Activated CD8-positive, alpha-beta memory T cell treated with anti-CD3 and anti-CD28 coated beads, Interleukin-2, amount 50 U/mL, for 1 hour (primary cell): ENCODE measurements around the gene DNAJB1.
"Not testable (repeated sequence)": the region's sequence is repeated elsewhere in the genome, so short reads cannot be mapped to it uniquely, and the experiment has no call there.

ENCODE experiments used
- DNase-seq: peaks from one replicate; pipeline ENCODE4 v3.0.0-alpha.2; 2020; ENCODE audit errors: extremely low read depth

DNAJB1 gene

GRCh38 chr19:14520543-14520942, 2.3 kb upstream of the DNAJB1 start:
- no peak for DNase-seq

GRCh38 chr19:14519860-14520407, 1.7 kb upstream of the DNAJB1 start:
- DNase-seq, result no peak

DNA sequence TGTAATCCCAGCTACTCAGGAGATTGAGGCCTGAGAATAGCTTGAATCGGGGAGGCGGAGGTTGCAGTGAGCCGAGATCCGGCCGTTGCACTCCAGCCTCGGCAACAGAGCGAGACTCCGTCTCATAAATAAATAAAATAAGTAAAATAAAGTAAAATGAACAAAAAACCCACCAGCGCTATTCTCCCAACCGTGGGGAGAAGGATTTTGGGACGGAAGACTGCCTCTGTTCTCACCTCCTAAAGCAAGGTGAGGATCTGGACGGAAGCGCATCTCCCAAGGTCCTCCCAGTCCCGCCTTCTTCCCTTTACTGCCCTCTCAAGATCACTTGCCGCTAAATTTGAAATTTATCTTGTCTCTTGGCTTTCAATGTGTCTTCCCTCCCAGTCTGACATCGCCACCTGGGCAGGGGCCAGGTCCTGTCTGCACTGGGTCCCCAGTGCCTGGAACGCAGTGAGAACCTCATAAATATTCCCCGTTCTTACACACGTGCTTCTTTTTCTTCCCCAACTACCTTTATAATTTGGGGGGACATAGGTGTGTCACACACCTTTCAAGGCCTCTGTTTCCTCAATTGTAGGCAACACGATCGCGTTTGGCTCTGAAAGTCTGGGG, 1.2 kb upstream of the DNAJB1 start:
- no peak for DNase-seq

DNA sequence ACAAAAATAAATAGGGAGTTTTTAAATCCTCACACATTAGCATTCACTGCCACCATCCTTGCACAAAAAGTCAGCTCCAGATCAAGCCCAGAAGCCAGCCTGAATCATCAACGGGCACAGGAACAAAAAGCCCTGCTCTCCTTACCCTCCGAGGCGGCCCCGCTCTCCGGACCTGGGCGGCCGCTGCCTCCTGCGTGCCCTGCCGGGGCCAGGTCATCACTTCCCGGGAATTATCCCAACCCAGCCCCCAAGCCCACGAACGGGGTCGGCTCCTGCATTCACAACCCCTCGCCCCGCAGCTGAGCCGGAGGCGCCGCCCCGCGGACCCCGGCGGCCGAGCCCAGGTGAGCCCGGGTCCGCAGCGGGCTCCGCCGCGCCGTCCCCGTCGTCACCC, 754 bp downstream of the DNAJB1 start:
- DNase-seq, result no peak

- DNase-seq, result no peak
These were observed 1.3 kb downstream of the DNAJB1 start for GRCh38 chr19:14516746-14517438.

- no peak for DNase-seq
These were observed 2.1 kb downstream of the DNAJB1 start for GRCh38 chr19:14516048-14516534.

DNA sequence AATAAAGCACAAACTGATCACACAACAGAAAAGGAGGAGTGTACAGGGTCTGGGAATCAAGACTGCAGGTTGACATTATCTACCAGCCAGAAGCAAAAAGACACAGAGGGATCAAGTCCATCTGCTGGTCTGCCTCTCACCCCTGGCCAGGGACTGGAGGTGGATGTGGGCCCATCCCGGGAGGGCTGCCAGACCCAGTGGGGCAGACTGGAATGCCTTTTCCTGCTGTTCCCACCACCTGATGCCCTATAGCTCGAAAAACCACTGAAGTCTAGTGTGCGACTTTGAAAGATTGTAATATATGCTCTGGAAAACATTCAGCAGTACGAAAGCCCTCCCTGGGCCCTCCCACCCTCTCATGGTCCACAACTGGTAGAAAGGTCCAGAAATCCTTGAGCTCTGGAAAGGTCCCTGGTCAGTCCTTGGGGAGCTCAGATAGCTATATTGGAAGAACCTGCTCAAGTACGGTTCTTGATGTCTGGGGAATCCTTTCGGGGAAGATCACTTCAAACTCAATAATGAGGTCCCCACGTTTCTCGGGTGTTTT, 2.6 kb downstream of the DNAJB1 start:
- no peak for DNase-seq

DNA sequence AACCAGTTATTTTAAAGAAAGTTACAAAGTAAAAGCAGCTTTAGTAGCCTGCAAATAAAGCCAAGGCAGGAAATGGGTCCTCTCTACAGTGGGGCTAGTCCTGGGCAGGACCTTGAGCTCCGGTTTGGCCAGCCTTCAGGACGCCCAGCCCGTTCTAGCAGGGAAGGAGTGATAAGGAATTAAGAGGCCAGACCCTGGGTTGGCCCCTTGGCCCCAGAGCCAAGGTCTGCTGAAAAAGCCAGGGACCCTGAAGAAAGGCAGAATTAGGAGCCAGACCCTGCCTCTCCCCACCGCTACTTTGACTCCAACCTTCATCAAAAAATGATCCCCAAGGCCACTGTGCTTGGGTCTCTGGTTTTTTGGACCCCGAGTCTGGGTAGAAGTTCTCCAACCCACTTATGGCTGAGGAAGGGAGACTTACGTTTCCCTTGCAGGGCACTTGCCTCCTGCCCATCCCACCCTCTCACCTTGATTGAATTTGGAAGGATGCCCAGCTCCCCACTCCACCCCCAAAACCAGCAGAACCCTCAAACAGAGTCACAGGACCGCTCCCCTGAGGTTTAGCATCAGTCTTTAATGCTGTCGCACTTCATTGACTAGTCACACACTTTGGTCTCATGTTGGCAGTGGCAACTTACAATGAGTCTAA, 3.9 kb downstream of the DNAJB1 start:
- no peak for DNase-seq

GRCh38 chr19:14512406-14512961, 5.7 kb downstream of the DNAJB1 start:
- DNase-seq, result no peak

DNA sequence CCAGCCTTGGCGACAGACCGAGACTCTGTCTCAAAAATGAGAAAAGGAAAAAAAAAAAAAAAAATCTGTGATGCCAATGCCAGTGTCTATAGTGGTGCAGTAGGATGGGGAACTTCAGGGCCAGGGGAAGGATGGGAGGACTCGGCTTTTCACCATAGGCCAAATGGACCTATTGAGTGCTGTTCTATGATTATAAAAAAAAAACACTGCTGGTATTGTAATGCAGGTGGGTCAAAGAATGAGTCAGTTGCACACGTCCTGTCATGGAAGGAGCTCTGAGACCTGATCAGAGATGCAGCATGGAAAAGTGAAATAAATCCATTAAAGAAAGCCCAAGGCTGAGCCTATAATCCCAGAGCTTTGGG, 7.0 kb downstream of the DNAJB1 start:
- no peak for DNase-seq

- DNase-seq, result no peak
These were observed 7.6 kb downstream of the DNAJB1 start for GRCh38 chr19:14510311-14511228.

- no peak for DNase-seq
These were observed 10.3 kb downstream of the DNAJB1 start for GRCh38 chr19:14507704-14508542.

DNA sequence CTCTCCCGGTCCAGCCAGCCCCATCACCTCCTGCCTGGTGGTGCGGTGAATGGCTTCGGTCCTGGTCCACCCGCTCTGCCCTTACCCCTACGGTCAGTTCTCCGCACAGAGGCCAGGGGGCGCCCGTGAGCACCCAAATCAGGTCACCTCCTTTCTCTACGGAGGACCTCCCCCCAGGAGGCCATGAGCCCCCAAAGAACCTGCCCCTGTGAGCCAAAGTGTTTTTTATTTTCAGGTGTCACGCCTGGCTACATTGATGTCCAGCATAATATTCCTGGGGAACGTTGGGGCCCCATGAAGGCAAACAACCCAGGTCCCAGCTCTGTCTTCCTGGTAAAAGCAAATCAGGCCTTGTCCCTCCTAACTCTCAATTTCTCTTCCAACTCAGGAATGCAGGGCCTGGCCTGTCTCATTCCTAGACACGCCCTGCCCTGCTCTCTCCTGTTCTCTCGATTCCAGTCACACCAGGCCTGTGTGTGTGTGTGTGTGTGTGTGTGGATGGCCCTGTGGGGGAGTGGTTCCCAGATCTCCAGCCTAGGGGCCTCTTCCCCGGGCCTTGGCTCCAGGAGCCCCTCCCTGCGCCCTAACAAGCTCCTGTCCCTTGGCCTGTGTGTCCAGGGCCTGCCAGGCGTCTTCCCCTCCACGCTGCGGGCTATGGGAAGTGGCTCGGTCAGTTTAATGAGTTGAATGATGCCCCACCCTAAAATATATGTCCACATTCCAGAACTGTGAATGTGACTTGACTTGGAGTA, 12.5 kb downstream of the DNAJB1 start:
- DNase-seq, result no peak

DNA sequence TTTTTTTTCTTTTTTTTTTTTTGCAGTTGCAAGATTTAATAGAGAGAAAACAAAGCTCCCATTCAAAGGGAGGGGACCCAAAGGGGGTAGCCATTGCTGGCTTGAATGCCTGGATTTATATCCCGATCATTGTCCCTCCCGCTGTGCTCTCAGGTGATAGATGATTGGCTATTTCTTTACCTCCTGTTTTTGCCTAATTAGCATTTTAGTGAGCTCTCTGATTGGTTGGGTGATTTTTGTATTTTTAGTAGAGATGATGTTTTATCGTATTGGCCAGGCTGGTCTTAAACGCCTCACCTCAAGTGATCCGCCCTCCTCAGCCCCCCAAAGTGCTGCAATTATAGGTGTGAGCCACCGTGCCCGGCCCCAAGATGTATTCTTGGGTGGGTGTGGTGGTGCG, 13.6 kb downstream of the DNAJB1 start:
- not testable (repeated sequence) for DNase-seq

- no peak for DNase-seq
These were observed 14.9 kb downstream of the DNAJB1 start for GRCh38 chr19:14503285-14503684.

DNA sequence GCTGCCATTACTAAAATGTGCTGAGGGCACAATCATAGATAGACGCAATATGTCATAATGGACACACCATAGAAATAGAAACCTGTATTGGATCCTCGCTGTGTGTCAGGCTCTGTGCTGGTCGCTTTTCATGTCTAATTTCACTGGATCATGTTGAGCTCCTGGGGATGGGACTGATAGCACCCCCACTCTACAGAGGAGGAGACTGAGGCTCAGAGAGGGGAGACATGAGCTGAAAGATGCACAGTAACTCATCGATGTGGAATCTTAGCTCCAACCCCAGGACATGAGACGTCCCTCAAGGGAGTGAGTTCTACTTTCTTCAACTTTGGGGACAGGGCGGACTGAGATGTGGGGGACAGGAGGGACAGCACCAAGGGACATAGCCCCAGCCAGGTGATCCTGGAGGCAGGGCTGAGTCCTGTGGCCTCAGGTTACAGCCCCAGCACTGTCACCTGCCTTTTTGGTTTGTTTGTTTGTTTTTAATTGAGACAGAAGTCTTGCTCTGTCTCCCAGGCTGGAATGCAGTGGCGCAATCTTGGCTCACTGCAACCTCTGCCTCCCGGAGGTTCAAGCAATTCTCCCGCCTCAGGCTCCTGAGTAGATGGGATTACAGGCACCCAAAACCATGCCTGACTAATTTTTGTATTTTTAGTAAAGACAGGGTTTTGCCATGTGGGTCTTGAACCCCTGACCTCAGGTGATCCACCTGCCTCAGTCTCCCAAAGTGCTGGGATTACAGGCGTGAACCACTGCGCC, 15.7 kb downstream of the DNAJB1 start:
- no peak for DNase-seq

DNA sequence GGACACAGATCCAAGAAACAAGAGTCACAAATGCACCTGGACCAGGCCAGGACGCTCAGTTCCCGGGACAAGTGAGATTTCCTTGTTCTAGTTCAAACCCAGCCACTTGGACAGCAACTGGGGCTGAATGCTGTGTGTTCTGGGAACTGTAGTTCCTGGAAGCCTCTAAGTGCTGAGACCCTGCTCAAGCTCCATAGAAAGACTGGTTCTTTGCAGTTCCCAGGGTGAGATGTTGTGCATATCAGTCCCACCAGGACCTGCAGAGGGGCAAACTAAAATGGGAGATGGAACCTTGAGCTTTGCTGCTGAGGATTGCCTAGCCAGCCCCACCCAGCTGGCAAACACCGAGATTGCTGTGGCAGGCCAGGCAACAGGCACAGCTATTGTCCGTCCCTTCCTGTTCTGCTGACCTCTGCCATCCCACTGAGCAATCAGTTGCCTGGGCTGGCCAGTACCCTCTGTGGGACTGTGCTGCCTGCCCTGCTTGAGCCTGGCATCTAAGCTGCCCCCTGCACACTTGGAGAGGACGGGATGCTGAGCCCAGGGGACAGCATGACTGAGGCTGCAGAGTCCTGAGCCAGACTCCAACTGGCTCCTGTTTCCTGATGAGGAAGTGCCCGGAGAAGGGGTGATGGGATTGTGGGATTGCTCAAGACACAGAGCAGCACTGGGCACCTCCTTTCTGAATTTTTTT, 20.8 kb downstream of the DNAJB1 start:
- no peak for DNase-seq

DNA sequence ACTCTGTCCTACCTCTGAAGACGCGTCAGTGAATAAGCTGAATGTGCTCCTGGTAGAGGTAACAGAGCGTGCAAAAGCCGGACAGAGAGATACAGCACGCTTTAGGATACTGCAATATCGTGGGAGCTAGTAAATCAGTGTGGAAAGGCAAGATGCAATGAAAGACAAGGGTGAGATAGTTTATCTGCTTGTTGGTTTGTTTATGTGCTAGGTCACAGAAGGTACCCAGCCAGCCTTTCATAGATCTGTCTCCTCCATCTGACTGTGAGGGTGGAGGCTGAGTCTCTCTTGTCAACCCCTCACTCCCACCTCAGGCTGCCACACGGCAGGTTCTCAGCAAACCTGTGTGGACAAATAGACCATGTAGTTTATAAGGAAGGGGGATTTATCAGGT, 21.4 kb downstream of the DNAJB1 start:
- DNase-seq, result no peak
